Activated CD8-positive, alpha-beta memory T cell treated with anti-CD3 and anti-CD28 coated beads, Interleukin-2, amount 50 U/mL, for 24 hours (primary cell): Measurements from ENCODE around the gene MXD3.
"Not testable (repeated sequence)": the region's sequence is repeated elsewhere in the genome, so short reads cannot be mapped to it uniquely, and the experiment has no call there.

Experiments
- DNase-seq: peaks from one replicate; pipeline ENCODE4 v3.0.0-alpha.2; 2020; ENCODE audit errors: extremely low read depth

MXD3 gene

DNA sequence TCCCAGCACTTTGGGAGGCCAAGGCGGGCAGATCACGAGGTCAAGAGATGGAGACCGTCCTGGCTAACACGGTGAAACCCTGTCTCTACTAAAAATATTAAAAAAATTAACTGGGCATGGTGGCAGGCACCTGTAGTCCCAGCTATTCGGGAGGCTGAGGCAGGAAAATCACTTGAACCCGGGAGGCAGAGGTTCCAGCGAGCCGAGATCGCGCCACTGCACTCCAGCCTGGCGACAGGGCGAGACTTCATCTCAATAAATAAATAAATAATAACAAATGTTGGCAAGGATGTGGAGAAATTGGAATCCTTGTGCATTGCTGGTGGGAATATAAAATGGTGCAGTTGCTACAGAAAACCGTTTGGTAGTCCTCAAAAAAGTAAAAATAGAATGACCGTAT lies 31.3 kb upstream of the MXD3 start:
- DNase-seq, result not testable (repeated sequence)

DNA sequence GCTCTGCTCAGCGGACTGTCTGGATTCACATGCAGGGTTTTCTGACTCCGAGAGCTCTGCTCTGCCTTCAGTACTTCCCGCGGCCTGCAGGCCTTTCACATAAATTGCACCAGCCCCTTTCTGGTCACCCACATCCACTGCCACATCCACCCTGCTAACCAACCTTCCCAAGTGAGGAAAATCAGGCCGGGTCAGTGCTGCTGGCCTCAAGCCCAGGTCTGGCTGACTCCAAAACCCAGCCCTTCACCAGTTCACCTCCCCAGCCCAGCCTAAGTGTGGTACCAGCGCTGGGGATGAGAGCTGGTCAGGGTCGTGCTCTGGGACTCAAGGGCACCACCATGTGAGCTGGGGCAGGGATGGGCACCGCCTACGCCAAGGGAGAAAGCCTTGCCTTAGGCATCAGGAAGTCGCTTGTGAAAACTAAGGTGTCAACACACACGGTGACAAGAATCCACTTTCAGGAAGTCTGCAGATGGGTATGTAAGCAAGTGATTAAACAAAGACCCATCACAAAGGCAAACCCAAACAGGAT lies 27.5 kb upstream of the MXD3 start:
- no peak for DNase-seq

DNA sequence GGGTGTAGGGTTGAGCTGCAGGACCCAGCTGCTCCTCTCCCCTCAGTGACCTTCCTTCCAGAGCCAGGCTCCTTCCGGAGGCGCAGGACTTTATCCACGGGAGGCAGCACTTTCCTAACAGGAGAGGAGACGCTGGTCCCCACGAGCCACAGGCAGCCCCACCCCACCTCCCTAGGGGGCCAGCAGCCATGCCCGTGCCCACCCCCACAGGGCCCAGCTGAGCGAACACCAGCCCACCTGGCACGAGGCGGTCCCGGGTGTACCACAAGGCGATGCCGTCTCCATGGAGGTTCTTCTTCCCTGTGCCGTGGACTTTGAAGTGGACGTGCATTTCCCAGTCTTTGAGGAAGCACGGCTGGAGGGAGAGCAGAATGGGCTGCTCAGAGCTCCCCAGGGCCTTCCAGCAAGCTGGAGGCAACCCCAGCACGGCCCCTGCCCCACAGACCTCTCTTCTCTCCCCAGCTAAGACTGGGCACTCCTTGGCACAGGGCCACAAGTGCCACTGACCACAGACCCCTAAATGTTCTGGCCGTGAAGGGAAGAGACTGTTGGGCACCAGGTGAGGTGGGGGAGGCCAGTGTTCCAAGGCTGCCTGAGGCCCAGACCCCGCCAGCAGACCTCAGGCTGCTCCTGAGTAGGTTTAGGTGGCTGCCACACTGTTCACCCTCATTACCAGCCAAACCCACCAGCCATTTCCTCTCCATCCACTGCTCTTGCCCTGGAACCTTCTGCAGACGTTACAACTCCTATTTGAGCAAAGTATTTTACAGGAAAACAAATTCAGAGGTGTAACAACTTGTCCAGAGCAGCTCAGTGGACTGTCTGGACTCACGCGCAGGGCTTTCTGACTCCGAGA lies 26.8 kb upstream of the MXD3 start:
- no peak for DNase-seq

DNA sequence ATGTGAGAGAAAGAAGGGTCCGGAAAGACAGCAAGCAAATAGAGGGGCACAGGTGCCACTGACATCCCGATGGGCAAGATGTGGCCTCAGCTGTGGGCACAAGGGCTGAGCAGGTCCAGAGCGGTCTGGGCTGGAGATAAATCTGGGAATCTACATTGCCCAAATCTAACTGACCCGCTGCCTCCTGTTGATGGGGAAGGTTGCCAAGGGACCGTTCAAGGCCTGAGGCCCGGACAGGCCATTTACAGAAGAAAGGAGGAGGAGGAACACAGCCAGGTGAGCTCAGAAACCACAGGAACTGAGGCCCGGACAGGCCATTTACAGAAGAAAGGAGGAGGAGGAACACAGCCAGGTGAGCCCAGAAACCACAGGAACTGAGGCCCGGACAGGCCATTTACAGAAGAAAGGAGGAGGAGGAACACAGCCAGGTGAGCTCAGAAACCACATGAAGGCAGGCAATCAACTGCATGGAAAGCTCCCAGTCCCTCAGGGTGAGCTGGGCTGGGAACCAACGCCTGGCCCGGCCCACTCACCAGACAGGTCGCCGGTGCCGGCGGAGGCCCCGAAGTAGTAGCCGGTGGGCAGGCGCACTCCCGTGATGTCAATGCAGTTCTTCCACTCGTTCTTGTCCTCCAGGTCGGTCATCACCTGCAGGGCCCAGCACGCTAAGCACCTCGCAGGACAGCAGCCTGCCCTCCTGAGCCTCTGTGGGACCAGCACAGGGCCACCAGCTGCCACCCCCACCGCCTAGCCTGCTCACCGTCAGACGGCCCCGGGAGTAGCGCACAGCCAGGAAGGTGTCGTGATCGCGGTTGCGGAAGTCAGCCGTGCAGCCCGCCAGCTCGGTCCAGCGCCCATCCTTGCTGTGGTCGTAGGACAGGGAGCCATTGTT lies 25.2 kb upstream of the MXD3 start:
- no peak for DNase-seq

DNA sequence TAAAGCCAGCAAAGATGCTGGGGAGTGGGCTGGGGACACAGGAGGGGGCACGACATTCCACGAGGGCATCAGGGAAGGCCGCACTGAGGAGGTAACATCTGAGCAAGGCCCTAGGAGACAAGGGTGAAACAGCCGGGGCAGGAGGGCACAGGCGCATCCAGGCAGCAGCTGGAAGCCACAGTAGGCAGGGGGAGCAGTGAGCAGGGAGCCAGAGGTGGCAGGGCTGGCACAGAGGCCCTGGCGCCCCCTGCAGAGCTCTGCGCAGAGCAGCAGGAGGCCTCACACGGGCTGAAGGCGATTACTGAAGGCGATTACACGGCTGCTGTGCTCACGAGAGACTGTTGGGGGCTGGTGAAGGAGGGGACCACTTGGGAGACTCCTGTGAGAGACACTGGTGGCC lies 24.4 kb upstream of the MXD3 start:
- no peak for DNase-seq

DNA sequence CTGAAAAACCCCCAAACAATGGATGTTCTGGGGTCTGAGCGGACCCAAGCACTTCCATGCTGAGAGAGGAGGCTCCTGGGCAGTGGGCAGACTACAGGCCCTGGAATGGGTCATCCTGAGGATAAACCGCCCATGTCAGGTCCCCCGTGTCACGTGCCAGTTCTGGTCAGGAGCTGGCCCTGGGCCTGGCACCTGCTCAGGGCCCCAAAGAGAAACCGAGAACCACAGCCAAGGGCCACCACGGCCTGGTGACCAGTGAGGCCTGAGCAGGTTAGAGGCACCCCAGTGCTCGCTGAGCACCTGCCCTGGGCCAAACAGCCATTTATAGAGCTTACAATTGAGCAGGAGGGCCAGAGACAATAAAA lies 24.0 kb upstream of the MXD3 start:
- no peak for DNase-seq

DNA sequence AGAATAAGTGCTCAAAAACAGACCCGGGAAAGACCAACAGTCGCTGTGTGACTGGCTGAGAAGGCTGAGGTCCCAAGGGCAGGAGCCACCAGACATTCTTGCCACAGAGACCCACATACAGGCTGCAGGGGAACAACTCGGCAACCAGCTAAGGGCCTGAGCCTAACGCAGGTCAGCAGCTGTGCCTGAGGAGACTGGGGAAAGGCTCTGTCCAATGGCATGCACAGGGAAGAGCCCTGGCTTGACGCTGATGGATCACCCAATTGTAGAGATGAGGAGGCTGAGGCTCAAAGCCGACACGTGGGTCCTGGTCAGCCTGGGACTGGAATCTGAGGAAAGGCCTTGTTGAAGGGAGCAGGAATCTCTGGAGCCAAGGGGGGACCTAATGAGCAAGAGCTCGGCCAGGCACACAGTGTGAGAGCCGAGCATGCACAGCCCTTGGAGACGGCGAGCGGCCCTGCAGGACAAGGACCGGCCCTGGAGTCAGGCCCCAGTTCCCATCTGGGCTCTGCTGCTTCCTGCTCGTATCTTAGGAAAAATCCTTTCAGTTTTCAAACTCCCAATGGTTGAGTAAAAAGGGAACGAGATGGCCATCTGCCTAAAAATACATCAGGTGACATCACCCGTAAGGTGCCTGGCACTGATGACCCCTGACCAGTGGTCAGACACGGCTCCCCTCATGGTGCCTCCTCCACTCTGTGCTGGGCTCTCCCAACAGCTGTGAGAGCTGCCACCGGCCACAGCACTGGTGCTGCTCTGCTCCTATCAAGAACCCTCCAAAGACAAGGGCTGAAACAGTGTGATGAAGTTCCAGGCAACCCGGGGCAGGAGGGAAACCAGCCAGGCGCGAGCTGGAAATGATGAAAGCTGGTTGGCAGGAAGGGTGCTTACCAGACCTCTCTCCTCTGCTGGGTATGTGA lies 23.3 kb upstream of the MXD3 start:
- DNase-seq, result no peak

DNA sequence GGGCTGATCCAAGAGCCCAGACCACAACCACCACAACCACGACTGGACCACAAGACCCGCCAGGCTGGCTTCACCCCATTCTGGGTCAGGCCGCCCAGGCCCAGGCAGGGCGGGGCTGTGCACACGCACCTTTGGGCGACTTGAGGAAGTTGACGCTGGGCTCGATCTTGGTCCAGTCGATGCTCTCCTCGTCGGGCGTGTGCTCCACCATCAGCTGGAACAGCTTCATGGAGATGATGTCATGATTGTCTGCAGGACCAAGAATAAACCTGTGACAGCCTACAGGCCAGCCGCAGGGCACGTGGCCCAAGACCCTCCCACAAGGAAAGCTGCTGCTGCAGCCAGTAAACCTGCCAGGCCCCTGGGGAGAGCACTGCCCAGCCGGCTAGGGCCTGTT lies 22.5 kb upstream of the MXD3 start:
- DNase-seq, result no peak

DNA sequence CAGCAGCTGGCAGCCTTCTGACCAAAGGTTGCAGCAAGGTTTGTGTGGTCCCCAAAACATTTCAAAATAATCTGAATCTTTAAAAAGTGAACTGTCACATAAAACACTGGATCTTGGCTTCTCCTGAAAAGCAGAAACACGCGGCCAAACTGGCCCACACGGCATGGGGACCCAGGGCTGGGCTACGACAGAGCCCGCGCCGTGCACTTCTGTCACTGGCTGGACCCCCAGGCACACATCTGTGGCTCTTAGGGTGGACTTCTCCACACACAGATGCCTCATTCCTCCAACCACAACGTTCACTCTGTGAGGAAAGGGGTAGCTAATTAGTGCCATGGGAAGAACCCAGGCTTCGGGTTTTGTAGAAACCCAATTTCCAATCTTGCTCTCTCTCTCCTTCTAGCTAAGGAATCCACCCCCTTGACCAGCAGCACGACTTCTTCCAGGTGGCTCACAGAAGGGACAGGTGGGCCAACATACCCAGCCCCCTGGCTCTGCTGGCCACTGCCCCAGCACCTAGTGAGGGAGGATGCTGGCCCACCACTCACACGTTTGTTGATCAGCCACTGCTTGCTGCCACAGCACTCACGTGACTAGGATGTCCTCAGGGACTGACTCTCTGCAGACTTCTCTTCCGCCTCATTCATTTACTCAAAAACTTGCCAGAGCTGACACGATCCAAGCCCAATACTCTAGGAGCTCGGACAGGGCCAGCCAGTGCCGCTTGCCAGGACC lies 21.9 kb upstream of the MXD3 start:
- DNase-seq, result no peak

DNA sequence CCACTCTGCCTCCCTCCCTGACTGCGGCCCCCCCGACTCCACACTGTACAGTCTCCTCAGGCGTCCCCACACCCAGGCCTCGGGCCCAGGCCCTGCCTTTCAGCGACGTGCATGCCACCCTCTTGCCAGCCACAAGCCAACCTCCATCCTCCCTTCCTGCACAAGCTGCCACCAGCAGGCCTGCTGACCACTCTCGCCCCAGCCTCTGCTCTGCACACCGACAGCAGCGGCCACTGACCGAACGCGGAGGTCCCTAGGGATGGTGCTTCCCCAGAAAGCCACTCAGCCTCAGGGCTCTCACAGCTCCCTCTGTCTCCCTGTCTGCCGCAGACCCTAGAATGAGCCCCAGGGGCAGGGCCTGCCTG lies 21.2 kb upstream of the MXD3 start:
- DNase-seq, result no peak

DNA sequence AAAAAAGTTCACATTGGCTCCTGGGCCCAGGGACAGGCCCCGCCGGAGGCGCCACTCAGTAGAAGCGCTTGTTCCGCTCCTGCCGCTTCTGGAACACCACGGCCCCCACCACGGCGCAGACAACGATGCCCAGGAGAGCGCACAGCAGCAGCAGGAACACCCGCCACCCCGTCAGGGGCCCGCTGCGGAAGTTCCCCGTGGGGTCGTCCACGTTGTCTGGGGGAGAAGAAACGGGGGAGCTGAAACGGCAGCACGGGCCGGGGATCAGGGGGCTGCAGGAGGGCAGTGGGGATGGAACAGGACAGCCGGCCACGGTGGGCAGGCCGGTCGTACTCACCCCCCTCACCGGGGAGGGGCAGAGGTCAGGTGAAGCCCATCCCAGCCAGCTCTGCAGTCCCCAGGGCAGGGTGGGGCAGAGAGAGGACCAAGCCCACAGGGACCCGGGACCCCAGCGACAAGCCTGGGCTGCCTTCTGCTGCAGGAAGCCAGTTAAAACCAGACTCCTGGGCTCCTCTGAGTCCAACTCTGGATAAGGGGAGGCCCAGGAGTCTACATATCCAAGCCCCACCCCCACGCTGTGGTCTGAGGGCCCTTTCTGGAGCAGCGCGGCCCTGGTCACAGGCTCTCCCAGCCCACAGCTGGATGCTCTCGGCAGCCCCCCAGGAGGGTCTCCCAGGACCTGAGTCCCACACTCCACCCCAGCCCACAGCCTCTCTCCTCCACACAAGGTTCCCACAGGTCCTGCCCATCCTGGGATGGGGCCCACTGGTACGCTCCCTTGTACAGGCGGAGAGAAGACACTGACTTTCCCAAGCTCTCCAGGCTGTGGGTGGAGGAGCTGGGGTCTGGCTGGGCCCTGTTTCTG lies 20.6 kb upstream of the MXD3 start:
- no peak for DNase-seq

DNA sequence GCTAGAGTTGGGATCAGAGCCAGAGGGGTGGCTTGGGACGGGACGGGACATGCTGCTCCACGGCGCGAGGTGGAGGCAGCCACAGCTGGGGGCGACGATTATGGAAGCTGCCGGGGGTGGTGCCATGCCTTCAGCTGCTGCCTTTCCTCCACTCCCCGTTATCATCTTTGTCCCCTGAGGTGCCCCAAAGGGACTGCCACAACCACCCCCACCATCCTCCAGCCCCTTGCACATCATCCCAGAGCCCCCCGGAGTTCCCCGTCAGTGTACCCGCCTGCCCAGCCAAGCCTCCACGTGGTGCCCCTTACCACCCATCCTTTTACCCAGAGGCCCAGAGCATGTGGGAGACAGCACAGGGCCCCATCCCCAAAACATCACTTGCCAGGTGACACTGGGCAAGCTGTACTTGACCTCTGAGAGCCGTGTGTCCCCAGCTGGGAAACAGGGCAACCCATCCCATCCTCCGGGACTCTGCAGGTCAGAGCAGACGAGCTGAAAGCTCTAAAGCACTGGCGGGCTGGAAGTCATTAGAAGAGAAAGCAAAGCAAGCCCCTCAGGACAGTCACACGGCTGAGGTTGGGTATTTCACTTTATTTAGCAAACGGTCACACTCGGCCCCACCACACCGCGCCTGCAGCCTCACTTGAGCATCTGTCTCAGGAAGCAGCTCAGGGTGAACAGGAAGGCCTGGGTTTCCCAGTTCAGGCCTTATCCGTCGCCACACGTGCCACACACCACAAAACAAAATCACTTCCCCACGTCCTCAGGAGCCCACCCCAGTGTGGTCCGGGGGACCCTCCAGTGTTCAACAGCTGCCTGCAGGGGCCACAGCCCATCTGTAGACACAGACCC lies 19.5 kb upstream of the MXD3 start:
- DNase-seq, result no peak

DNA sequence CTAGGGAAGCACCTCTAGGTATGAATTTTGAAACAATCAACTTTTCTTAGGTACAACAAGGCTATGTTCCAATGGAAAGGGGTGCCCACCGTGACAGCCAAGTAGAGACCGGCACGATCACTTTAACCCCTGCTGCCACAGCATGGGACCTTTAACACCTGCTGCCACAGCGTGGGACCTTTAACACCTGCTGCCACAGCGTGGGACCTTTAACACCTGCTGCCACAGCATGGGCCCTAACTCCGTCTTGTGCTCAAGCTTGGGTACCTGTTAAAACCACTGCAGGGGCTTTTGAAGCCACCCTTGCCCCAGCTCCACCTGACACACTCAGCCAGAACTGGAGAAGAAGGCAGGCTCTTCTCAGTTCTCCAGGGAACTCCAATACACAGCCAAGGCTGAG lies 18.2 kb upstream of the MXD3 start:
- DNase-seq, result no peak

DNA sequence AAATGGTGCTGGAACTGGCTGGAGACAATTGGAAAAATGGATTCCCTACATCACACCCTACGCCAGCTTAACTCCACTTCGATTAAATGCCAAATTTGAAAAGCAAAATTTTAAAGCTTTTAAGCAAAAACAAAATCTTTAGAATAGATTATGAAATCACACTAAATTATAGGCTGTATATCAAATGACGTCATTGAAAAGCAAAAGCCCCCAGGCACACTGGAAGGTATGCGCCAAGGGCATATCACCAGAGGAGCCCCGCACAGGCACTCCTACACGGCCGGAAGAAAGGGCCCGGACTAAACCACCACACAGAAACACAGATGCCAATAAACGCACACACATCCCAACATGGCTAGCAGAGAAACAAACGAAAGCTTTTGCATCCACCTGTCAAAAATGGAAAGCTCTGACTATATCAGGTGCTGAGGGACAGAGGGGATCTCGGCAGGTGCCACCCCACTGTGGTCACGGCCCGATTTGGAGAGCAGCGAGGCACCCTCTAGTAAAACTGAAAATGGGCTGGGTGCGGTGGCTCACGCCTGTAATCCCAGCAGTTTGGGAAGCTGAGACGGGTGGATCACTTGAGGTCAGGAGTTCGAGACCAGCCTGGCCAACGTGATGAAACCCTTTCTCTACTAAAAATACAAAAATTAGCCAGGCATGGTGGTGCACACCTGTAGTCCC lies 17.0 kb upstream of the MXD3 start:
- DNase-seq, result no peak

DNA sequence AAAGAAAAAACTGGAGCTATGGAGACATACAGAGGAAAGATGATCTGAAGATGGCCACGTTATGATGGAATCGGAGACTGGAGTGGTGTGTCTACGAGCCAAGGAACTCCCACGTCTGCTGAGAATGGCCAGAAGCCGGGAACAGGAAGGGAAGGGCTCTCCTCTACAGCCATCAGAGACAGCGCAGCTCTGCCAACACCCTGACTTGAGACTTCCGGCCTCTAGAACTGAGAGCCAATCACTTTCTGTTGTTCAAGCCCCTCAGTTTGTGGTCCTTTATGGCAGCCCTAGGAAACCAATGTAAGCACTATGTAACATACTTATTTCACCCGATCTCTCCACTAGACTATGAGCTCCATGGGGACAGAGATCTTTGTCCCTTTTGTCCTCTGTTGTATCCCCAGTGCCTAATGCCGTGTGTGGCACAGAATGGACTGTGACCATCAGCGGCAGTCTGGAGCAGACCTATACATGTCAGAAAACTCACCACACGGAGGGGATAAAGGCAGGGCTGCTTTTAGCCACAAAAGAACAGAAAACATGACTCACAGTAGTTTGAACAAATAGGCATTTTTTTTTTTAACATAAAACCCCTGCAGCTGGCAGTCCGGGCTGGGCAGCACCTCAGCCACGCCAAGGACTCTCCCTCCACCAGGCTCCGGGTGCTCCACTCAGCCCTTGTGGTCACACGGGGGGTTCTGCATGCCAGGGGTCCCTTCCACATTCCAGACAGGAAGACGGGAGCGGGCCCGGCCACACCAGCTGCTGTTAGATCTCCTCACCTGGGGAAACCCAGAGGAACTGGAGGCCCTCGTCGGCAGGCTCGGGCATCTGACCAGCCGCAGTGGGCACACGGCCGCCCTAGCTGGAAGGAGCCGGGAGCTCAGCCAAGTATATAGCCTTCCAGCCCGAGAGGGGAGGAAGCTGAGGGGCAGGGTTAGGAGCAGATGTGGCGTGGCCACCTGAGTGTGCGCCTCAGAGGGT lies 16.1 kb upstream of the MXD3 start:
- no peak for DNase-seq

DNA sequence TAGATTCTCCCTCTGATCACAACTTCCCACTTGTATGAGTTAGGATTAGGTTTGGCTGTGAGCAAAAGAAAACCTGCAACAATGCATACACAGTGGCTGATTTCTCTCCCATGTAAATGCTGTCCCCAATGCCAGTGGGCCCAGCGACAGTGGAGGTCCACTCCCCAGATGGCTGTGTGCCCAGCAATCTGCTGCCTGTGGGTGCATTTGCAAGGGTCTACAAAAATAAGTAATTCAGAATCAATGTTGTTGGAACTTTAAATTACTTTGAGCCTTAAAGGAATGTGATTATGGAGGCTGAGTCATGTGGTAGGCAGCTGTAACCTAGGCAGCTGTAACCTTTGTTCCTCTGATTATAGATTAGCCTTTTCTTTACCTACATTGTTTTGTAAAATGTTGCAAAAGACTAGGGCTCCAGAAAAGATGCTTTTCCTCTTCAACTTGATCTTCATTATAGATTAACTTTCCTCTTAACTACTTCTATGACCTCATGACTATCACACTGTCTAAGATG lies 14.2 kb upstream of the MXD3 start:
- DNase-seq, result no peak

DNA sequence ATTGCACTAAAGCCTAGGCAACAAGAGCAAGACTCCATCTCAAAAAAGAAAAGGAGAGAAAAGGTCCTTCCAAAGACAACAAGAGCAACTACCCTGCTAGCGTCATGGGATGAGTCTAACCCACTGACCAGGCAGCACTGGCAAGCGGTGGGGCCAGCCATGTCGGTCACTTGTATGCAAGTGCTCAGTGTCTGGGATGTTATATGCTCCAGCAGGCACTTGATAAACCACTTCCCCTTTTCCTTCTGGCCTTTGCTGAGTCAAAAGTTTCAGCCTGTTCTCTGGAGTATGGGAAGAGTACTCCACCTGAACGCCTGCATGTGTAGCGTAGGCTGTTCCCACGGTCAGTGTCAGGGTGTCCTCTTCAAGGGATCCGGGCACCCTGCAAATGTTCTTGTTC lies 9.2 kb upstream of the MXD3 start:
- no peak for DNase-seq
